GM21381 (cell line): ENCODE measurements around the gene SLC8A1.

Experiments used
- ATAC-seq: cut with Tn5 transposase; IDR thresholded peaks from one replicate; pipeline ENCODE4 v1.9.1; 2021; ENCODE audit warnings: mild to moderate bottlenecking, moderate library complexity; ENCODE audit not compliant: unreplicated experiment

The SLC8A1 gene

DNA sequence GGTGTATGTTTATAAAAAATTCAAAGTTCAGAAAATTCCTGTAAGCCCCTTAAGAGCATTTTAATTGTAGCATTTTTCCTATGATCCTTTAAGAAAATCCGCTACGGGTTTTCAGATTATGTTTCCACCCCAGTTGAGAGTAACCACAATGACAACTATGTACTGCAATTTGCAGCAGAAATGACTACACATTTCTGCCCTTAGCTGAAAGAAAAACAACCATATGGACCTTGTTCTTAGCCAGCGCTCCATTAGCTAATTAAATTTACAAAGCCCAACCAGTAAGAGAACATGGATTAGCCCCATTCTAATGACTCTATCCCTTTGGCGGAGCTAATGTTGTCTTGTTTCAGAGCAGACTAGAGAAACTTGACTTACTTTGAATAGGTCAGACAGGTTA is 247.6 kb downstream of the SLC8A1 start:
- ATAC-seq = no peak

DNA sequence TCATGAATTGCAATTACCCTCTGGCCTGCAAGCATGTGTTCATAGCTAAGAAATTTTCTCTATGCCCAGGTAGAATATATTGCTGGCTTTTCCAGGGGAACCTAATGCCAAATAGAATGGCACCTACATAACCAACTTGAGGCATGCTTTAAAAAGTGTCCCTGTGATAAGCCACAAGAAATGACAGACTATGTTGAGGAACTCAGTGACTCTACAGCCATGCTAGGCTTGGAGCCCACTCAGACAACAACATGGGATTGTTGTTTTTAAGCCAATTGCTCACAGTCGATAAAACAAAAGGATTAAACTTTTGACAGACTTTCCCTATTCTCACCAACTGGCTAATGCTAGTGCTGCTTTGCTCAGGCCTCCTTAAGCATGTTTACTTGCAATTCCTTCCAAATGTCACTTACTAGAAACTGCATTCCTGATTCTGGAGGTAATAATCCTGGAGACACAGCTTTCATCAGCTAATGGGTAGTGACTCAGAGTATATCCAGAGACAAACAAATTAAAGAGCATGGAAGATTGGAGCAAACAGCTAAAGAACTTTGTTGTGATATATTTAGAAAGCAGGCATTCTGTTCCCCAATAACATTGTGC is 249.0 kb downstream of the SLC8A1 start:
- ATAC-seq = no peak

DNA sequence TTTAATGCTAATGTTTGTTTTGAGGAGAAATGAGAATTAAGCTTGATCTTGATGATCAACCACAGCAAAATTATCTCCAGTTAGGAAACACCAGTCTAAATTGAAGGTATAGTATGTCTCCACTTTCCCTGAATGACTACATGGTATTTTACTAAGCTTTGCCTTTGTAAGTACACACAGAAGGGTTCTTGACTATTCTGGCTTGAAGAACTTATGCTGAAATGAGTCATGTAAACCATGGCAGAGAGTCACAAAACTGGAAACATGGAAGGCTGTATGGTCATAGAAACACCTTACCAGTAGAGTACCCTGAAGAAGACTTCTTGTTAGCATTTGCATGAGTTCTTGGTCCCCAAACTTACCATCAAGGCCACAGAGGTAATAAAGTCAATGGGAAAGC is 250.5 kb downstream of the SLC8A1 start:
- ATAC-seq = no peak

GRCh38 chr2:40200366-40200915 is 251.4 kb downstream of the SLC8A1 start:
- ATAC-seq = no peak

DNA sequence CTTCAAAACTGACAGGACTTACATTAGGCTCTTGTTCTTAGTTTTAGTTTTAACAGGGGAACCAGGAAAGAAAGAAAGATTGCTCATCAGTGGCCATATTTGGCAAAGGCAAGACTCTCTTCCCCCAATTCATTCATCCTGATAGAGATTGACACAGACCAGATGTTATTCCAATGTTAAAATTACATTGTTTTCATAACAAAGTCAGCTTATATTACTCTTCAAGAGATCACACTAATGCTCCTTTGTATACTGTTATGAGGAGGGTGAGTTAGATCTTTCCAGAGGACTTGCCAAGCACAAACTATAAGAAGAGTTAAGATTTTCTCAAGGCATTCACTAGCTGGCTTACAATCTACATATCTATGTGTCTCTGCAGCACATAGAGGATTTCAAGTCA is 252.1 kb downstream of the SLC8A1 start:
- ATAC-seq = no peak

- ATAC-seq = no peak
Observed at GRCh38 chr2:40197121-40197520, 254.8 kb downstream of the SLC8A1 start.

DNA sequence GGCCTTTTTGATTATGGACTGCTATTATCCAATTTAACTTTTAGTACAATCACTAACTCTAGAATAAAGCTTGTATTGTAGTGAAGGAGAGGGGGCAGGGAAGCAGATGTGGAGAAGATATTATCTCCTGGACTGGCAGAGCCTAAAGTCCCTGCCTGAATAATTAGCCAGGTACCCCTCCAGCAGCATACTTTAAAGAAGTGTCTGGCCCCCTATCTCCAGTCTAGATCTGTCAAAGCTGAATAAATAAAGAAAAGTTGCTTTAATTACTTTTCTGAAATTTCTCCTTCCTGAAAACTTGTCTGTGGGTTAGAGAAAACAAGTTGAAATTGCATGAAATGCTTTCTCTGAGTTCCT is 258.2 kb downstream of the SLC8A1 start:
- ATAC-seq = no peak

DNA sequence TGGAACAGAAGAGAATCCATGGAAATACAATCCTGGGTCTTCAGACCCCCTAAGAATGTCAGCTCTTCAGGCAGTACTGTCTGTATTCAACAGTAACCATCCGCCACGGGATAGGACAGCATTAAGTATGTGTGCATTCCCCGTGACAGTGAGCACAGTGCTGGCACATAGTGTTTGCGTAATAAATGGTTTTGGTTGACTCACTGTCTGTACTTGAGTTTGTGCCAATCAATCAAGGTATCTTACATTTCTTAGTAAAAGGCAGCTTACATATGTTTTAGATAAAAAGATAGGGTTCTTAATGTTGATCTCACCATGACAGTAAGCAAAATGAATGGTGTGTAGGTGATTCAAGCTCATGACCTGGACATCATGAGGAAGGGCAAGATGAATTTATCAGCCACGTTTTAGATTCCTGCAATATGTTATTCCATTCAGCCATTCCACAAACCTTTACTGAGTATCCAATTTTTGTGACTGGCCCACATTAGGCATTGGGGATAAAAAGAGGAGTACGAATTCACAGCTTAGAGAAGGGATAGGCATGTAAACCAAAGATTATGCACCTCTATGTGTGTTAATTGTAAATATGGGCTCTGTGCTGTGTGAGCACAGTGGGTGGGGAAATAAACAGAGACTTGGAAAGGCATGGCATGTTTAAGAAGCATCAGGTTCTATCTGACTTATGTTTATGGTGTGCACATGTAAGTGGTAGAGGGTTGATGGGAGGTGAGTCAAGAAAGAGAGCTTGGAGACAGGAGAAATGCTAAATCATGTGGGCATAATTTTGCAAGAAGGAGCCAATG is 258.8 kb downstream of the SLC8A1 start:
- ATAC-seq = no peak

GRCh38 chr2:40190457-40190856 is 261.4 kb downstream of the SLC8A1 start:
- no peak for ATAC-seq

DNA sequence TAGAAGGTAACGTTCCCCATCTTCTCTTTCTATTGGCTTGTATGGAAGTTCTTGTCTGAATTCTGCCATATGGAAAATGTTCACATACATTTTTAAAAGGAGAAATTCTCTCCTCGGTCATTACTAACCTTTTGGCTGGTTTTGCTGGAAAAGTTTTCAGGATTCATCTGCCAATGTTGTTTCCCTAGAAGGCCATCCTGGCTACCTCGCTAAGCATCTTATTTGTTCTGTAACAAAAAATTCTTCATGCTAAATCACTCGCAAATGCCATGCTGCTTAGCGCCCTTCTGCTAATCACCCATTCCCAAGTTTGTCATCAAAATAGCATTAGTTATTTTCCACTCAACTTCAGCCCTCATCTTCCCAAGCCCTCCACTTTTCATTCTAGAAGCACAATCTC is 262.0 kb downstream of the SLC8A1 start:
- no peak for ATAC-seq

DNA sequence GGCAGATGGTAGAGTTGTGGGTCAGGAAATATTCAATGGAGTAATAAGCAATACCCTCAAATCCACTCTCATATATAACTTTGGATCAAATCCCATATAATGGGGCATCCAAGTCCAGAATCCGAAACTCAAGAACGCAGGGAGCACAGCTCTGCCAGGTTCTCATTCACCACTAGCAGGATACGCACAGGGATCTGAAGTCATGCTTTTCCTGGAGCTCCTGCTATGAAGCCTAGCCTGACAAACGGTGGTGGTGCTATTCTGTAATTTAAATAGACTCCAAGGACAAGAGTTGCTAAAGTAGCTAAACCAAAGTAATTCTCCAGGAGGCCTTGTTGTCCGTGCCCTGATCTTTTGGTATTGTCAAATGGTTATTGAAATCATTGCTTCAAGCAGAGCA is 264.8 kb downstream of the SLC8A1 start:
- ATAC-seq = no peak

DNA sequence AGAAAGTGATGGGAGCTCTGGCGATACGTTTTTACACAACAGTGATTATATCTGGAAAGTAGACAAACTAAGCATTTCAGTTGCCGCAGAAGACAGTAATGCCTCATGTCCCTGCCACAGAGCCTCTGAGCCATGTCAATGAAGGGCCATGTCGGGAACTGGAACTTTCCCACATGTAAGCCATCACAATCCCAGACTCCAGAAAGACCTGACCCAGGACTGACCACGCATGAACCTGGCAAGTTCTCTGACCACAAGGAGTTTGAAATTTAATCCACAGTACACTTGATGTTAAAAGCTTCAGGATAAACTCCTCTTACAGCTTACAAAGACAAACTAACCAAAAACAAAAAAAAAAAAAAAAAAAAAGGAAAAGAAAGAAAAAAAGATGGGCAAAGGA is 267.3 kb downstream of the SLC8A1 start:
- ATAC-seq = no peak

DNA sequence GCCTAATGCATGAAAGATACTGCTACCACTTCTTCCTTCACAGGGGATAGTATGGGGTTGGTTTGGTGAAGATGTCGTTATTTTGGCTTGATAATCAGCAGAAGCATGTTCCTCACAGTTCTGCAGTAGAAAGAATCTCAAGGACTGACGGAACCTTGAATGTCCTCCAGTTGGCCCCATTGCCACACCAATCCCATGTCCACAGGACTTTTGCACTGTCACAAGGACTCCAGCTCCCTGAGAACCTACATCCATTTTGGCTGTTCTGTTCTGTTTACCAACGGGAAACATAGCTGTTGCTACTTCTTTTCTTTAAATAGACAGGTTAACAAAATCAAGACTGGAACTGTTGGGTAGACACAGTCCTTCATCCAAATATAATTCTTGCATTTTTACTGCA is 270.0 kb downstream of the SLC8A1 start:
- ATAC-seq = no peak

GRCh38 chr2:40179801-40180200 is 272.1 kb downstream of the SLC8A1 start:
- no peak for ATAC-seq

- peak; percentile 87 for ATAC-seq
Observed at GRCh38 chr2:40178971-40179370, 272.9 kb downstream of the SLC8A1 start.

GRCh38 chr2:40178171-40178778 is 273.6 kb downstream of the SLC8A1 start:
- peak; percentile 46 for ATAC-seq

GRCh38 chr2:40177366-40177765 is 274.5 kb downstream of the SLC8A1 start:
- ATAC-seq = no peak

DNA sequence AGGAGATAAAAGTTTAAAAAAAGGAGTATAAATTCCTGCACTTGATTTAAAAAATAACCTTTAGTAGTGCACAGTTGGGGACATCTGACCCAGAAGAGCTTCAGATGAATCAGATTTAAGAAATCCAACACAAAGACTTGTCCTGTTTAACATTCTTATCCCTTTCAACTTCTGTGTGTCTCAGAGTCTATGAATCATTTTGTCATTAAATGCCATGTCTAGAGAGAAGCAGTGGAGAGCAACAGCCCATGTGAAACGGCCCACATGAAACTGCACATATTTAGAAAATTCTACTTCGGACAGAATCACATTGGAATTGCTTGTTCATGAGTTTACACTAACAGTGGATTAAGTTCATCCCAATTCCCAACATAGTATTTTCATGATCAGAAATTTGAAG is 278.6 kb downstream of the SLC8A1 start:
- no peak for ATAC-seq

GRCh38 chr2:40169856-40170255 is 282.0 kb downstream of the SLC8A1 start:
- ATAC-seq = no peak

DNA sequence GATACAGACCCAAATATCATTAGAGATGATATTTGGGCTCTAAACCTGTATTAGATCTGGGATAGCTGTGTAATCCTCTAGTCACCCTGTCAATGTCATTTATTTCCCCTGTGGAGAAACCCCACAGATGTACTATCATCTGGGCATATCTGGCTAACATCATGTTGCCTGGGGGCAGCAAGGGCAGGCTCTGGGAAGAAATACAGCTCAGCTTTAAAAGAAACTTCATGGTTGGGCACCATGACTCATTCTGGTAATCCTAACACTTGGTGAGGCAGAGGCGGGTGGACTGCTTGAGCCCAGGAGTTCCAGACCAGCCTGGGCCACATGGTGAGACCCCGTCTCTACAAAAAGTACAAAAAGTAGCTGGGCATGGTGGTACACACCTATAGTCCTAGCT is 282.5 kb downstream of the SLC8A1 start:
- ATAC-seq = no peak

GRCh38 chr2:40168546-40168945 is 283.3 kb downstream of the SLC8A1 start:
- no peak for ATAC-seq

DNA sequence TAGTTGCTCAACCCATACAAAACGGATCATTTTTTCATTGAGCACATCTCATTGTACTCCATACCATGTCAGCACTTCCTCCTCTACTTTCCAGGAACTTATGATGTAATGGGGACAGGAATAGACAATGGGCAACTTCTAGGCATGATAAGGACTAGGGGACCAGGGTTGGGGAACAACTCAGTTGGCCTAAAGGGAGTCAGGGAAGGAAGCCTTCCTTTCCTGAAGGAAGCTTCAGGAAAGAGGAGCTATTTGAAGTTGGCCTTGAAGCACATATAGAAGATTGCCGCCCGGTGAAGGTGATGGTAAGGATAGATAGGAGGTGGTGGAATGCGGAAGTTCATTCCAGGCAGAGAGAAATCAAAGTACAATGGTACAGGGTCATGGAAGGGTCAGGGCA is 283.9 kb downstream of the SLC8A1 start:
- ATAC-seq = no peak
